Spleen (tissue), 11 donors: ENCODE data around the gene BAHCC1. TPM values are rescaled to one million over a fixed set of nuclear protein-coding genes. Genes with fewer than 3 reads are reported as not detected.
A peak's percentile ranks its signal among the peaks of the same experiment; 100 is the strongest.

Experiments
- DNase-seq: peaks from one replicate; pipeline ENCODE4 v3.0.0-alpha.2; 2020
- H3K27ac ChIP-seq, 8 donors: fragments of 200-600 bp; sonication (generic) in 7 of 8; 1 replicate in 4 of 8; 2 replicates in 4 of 8; pipeline versions ENCODE4 v1.5.0 to v1.8.0; 2016 to 2021; ENCODE audit warnings: inconsistent platforms in 4 of 8, mild to moderate bottlenecking in 4 of 8, moderate library complexity in 1 of 8
- H3K27me3 ChIP-seq, 7 donors: fragments of 200-600 bp; sonication (generic) in 6 of 7; replicated peaks in 1 of 7; 1 replicate in 4 of 7; 2 replicates in 3 of 7; pipeline versions ENCODE4 v1.5.0 to v1.8.0; 2016 to 2021; ENCODE audit warnings: inconsistent platforms in 3 of 7, mild to moderate bottlenecking in 1 of 7
- H3K36me3 ChIP-seq, 6 donors: fragments of 200-600 bp; sonication (generic) in 5 of 6; 1 replicate in 4 of 6; 2 replicates in 2 of 6; pipeline versions ENCODE4 v1.5.0 to v1.8.0; 2016 to 2021; ENCODE audit warnings: inconsistent platforms in 2 of 6
- H3K4me1 ChIP-seq, 6 donors: fragments of 200-600 bp; sonication (generic) in 5 of 6; 1 replicate in 3 of 6; 2 replicates in 3 of 6; pipeline versions ENCODE4 v1.5.0 to v1.8.0; 2016 to 2021; ENCODE audit warnings: inconsistent platforms in 3 of 6
- H3K4me3 ChIP-seq, 8 donors: fragments of 200-600 bp; sonication (generic) in 7 of 8; 1 replicate in 4 of 8; 2 replicates in 4 of 8; pipeline versions ENCODE4 v1.5.0 to v1.8.0; 2016 to 2021; ENCODE audit warnings: inconsistent platforms in 4 of 8, mild to moderate bottlenecking in 4 of 8, moderate library complexity in 2 of 8
- H3K9me3 ChIP-seq, 8 donors: fragments of 200-600 bp; sonication (generic) in 7 of 8; 1 replicate in 4 of 8; 2 replicates in 4 of 8; pipeline versions ENCODE4 v1.5.0 to v1.8.0; 2016 to 2021; ENCODE audit warnings: inconsistent platforms in 4 of 8
- CTCF ChIP-seq, 11 experiments: fragments of 200-600 bp in 7 of 11; fragments of 450-650 bp in 4 of 11; sonication (generic) in 4 of 11; IDR thresholded peaks in 8 of 11; conservative IDR thresholded peaks in 3 of 11; 1 replicate in 7 of 11; 2 replicates in 4 of 11; pipeline versions ENCODE4 v1.4.0 to v1.8.0; 2016 to 2021; ENCODE audit warnings: antibody characterized with exemption in 11 of 11, inconsistent platforms in 4 of 11, mild to moderate bottlenecking in 1 of 11
- POLR2A ChIP-seq, 3 donors: fragments of 450-650 bp; IDR thresholded peaks; one replicate each; pipeline ENCODE4 v1.5.1; 2017; ENCODE audit warnings: antibody characterized with exemption in 3 of 3, mild to moderate bottlenecking in 1 of 3
- POLR2AphosphoS5 ChIP-seq, 3 donors: sonication (generic); formaldehyde crosslinking; IDR thresholded peaks; one replicate each; pipeline ENCODE4 v1.5.1; 2017; ENCODE audit warnings: antibody characterized with exemption in 3 of 3
- WGBS, 5 donors: extraction: QIAGEN DNeasy Blood & Tissue Kit in 3 of 5; methylation state at CpG; one replicate each; pipeline versions ENCODE4 v1.1.5 to v1.1.7; 2013 to 2018; 5-methylcytosine and 5-hydroxymethylcytosine counted together
- intact Hi-C: fragments of 100-400 bp; cut with DNase I; formaldehyde crosslinking; loops from one replicate; pipeline ENCODE4 v1.15.0; 2023; ENCODE audit warnings: low total_unique reads
- polyA plus RNA-seq, 3 donors: library from polyadenylated mRNA; stranded (reverse); fragments of 200-250 nt; gene quantifications; one replicate each; pipeline ENCODE4 v1.2.1, GENCODE V29; 2013
- total RNA-seq, 7 donors: library from RNA; depleted of rRNA in 3 of 7; stranded (reverse); fragments of >200 nt in 3 of 7; fragmentation: NEBNext Ultra II Directional in 4 of 7; extraction: Animal tissue kit (Norgen Biotek cat#: 25700) in 4 of 7; gene quantifications; one replicate each; pipeline versions ENCODE4 v1.1.0 to v1.2.1, GENCODE V29; 2016 to 2021
- donor health status: healthy with polysubstance abuse.
- donor health status: DM: no; HTN: no; CAD: no; lungs with moderate emphysema.
- donor health status: DM: no; HTN: no; CAD: no.
- donor health status: Bipolar disorder and iron deficiency.
- donor health status: healthy.
- donor health status: DM: no; HTN: no; CAD: no.
- donor health status: DM: yes; HTN: yes; CAD: no.

The BAHCC1 gene
- total and polyA plus RNA-seq, 10 donors = 1.7 to 20.3 (median 12.4) TPM

GRCh38 chr17:81391936-81392908 lies 3.0 kb upstream of the BAHCC1 start:
- intact Hi-C loops = no loop called here
- peaks cover 0 to 100% (median 64%) of the 10 kb centered on the region in 7 donors for H3K27me3 ChIP-seq

GRCh38 chr17:81392909-81393654 lies 2.2 kb upstream of the BAHCC1 start:
- WGBS, 5 donors = 1 to 11% (median 2%) methylated on average over 44 to 93 of the region's 93 CpGs
- H3K27me3 ChIP-seq = peaks cover under 1 to 100% (median 65%) of the 10 kb centered on the region in 7 donors
- H3K4me1 ChIP-seq = peaks cover 38 to 99% (median 85%) of the 10 kb centered on the region in 6 donors
- intact Hi-C loops = no loop called here
- H3K4me3 ChIP-seq = peak overlapping the region; percentile 31 to 79 (median 48)
- H3K36me3 ChIP-seq = no peaks in the 10 kb centered on the region
- no peak for DNase-seq
- TF ChIP-seq CTCF (IDR thresholded peaks at IDR 0.05 in 8 of 11, conservative IDR thresholded peaks at IDR 0.05 in 3 of 11) (no peak), POLR2A (IDR thresholded peaks at IDR 0.05) (no peak), POLR2AphosphoS5 (IDR thresholded peaks at IDR 0.05) (no peak)
- peak overlapping the region; percentile 67 to 95 (median 92) for H3K27ac ChIP-seq
- no peaks in the 10 kb centered on the region for H3K9me3 ChIP-seq

More at GRCh38 chr17:81391936-81392908, 3.0 kb upstream of the BAHCC1 start:
- Histone ChIP-seq H3K4me1 (peaks cover 43 to 99% (median 85%) of the 10 kb centered on the region in 6 donors), H3K36me3 (no peaks in the 10 kb centered on the region), H3K27ac (peak overlapping the region; percentile 67 to 95 (median 92)), H3K4me3 (peak overlapping the region; percentile 31 to 79 (median 48)), H3K9me3 (no peaks in the 10 kb centered on the region)
- 29 to 38% (median 33%) methylated on average over 28 to 34 of the region's 34 CpGs for WGBS, 5 donors
- TF ChIP-seq POLR2A (IDR thresholded peaks at IDR 0.05) (no peak), POLR2AphosphoS5 (IDR thresholded peaks at IDR 0.05) (peak; percentile 43 to 82 (median 75)), CTCF (IDR thresholded peaks at IDR 0.05 in 8 of 11, conservative IDR thresholded peaks at IDR 0.05 in 3 of 11) (no peak)
- no peak for DNase-seq

GRCh38 chr17:81393684-81394376 lies 1.4 kb upstream of the BAHCC1 start:
- Histone ChIP-seq H3K27ac (peak overlapping the region; percentile 67 to 95 (median 92)), H3K9me3 (no peaks in the 10 kb centered on the region), H3K27me3 (peaks cover 4 to 100% (median 68%) of the 10 kb centered on the region in 7 donors), H3K4me1 (peaks cover 42 to 99% (median 85%) of the 10 kb centered on the region in 6 donors), H3K4me3 (peak overlapping the region; percentile 31 to 79 (median 48)), H3K36me3 (no peaks in the 10 kb centered on the region)
- TF ChIP-seq CTCF (IDR thresholded peaks at IDR 0.05 in 8 of 11, conservative IDR thresholded peaks at IDR 0.05 in 3 of 11) (no peak), POLR2A (IDR thresholded peaks at IDR 0.05) (no peak), POLR2AphosphoS5 (IDR thresholded peaks at IDR 0.05) (peak; percentile 89 to 93 (median 91))
- intact Hi-C loops = no loop called here
- 0 to 1% (median 1%) methylated on average over 15 to 63 of the region's 63 CpGs for WGBS, 5 donors
- DNase-seq = peak; percentile 90
